GM12891 (cell line): Measurements from ENCODE around the gene PALM2AKAP2.

Experiments
- PAX5 ChIP-seq: IDR thresholded peaks from 2 replicates; pipeline ENCODE4 v1.6.1; 2011; ENCODE audit warnings: low read length, moderate library complexity, mild to moderate bottlenecking; ENCODE audit not compliant: insufficient read depth, severe bottlenecking
- POLR2A ChIP-seq: IDR thresholded peaks from 2 replicates; pipeline ENCODE4 v1.6.1; 2011; ENCODE audit warnings: low read depth, low read length, control low read depth
- POLR2AphosphoS5 ChIP-seq: IDR thresholded peaks from 2 replicates; pipeline ENCODE4 v1.6.1; 2011; ENCODE audit warnings: low read depth, low read length, control low read depth
- TAF1 ChIP-seq: IDR thresholded peaks from 2 replicates; pipeline ENCODE4 v1.6.1; 2011; ENCODE audit warnings: low read depth, low read length, control low read depth

- TF ChIP-seq TAF1 (no peak), POLR2A (no peak), PAX5 (no peak), POLR2AphosphoS5 (no peak)
Measured at GRCh38 chr9:109743696-109744095, 36.3 kb upstream of the PALM2AKAP2 start.
